ENCODE results near the gene USP5. TPM values are rescaled to one million over a fixed set of nuclear protein-coding genes. Genes with fewer than 3 reads are reported as not detected.

USP5 gene, protein sequence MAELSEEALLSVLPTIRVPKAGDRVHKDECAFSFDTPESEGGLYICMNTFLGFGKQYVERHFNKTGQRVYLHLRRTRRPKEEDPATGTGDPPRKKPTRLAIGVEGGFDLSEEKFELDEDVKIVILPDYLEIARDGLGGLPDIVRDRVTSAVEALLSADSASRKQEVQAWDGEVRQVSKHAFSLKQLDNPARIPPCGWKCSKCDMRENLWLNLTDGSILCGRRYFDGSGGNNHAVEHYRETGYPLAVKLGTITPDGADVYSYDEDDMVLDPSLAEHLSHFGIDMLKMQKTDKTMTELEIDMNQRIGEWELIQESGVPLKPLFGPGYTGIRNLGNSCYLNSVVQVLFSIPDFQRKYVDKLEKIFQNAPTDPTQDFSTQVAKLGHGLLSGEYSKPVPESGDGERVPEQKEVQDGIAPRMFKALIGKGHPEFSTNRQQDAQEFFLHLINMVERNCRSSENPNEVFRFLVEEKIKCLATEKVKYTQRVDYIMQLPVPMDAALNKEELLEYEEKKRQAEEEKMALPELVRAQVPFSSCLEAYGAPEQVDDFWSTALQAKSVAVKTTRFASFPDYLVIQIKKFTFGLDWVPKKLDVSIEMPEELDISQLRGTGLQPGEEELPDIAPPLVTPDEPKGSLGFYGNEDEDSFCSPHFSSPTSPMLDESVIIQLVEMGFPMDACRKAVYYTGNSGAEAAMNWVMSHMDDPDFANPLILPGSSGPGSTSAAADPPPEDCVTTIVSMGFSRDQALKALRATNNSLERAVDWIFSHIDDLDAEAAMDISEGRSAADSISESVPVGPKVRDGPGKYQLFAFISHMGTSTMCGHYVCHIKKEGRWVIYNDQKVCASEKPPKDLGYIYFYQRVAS
- total RNA-seq (126 and 135 TPM in 2 replicates), polyA plus RNA-seq (68.9 and 69.4 TPM in 2 replicates), polyA minus RNA-seq (116 TPM in 2 replicates), Bru-seq, nascent RNA (percentile 66 among the genes with signal in this experiment), BruChase-seq, experiment 1, labeled RNA remaining after a 6-hour chase (percentile 89 among the genes with signal in this experiment), BruChase-seq, experiment 2, labeled RNA remaining after a 2-hour chase (percentile 74 among the genes with signal in this experiment)
- 64.7 and 67.7 TPM in 2 replicates for polyA plus RNA-seq (2011; cell fraction: cytosol; rRNA removed)
- 125 and 135 TPM in 2 replicates for polyA plus RNA-seq (2011; cell fraction: nucleus; rRNA removed)
- polyA plus RNA-seq (2012): 85.0 and 92.6 TPM in 2 replicates
- polyA minus RNA-seq (2011; cell fraction: cytosol; rRNA and poly(A)+ RNA removed): 45.7 TPM
- polyA minus RNA-seq (2011; cell fraction: nucleus; rRNA and poly(A)+ RNA removed): 34.8 and 40.9 TPM in 2 replicates
- long read RNA-seq, transcript USP5-201 (20 exons, 3,181 nt): minor isoform, 10 of 243 reads
- long read RNA-seq, transcript USP5-202 (20 exons, 3,083 nt): major isoform, 180 of 243 reads
- long read RNA-seq, partial matches to known transcripts: 21 of 243 reads
- long read RNA-seq, other reads (novel, unspliced or antisense): 32 of 243 reads

DNA sequence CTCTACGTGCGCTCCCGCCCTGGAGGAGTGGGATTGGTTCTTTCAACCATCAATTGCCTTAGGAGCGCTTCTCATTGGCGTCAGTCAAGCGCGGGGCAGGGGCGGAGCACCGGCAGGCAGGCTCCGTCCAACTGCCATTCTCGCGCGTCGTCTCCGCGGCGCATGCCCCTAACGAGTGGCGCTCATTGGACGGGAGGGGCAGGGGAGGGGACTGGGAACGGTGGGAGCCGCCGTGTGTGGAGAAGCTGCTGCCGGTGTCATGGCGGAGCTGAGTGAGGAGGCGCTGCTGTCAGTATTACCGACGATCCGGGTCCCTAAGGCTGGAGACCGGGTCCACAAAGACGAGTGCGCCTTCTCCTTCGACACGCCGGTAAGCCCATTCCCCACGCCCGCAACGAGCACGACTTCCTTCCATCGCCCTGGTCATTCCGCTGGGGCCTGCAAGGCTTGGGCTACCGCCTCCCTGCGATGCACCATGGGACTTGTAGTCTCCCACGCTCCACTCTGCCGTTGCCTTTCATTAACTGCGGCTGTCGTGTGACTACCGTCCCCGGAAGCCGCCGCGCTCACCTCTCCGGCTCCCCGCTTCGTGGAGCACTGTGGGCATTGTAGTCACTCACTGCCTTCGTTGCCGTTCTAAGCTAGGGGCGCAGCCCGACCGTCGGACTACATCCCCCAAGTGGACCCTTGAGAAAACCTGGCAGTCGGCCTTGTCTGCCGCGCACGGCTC lies at the start of gene USP5:
Gene USP5 (plus strand): TSS at position 230 of the 730 bp plus-strand sequence. CDS start 30 bp downstream, at position 260.
- Histone ChIP-seq H3K9me3 (replicated peaks; ENCODE audit: control insufficient read depth, insufficient read depth, low read length) (no peaks in the 10 kb centered on the region), H3K36me3 (ENCODE audit: control insufficient read depth in 2 of 2, extremely low read depth in 1 of 2, insufficient read depth in 2 of 2, low read length in 2 of 2) (peaks cover 12 to 18% of the 10 kb centered on the region in 2 experiments), H3K27ac (ENCODE audit: insufficient read depth, low read depth, low read length) (peak within 1 kb of the TSS; percentile 33), H3K4me3 (replicated peaks in 1 of 3; ENCODE audit: insufficient read depth in 1 of 3, low read depth in 1 of 3, low read length in 3 of 3) (peak within 1 kb of the TSS; percentile 63 to 93 (median 76)), H2AFZ (ENCODE audit: low read depth, low read length) (peak within 1 kb of the TSS; percentile 56), H3K27me3 (ENCODE audit: control insufficient read depth in 2 of 2, insufficient read depth in 2 of 2, low read length in 2 of 2) (no peaks in the 10 kb centered on the region), H3K9ac (replicated peaks; ENCODE audit: extremely low read depth, insufficient read depth, low read length) (peak within 1 kb of the TSS; percentile 51), H4K20me1 (replicated peaks; ENCODE audit: control insufficient read depth, extremely low read depth, insufficient read depth, low read length) (no peaks in the 10 kb centered on the region), H3K79me2 (ENCODE audit: control insufficient read depth, insufficient read depth, low read length) (peaks cover 42% of the 10 kb centered on the region), H3K4me1 (ENCODE audit: control insufficient read depth, extremely low read depth, insufficient read depth, low read length) (peaks cover 24% of the 10 kb centered on the region), H3K9me1 (replicated peaks; ENCODE audit: control insufficient read depth, extremely low read depth, insufficient read depth, low read length) (no peaks in the 10 kb centered on the region), H3K4me2 (ENCODE audit: insufficient read depth, low read length) (peak within 1 kb of the TSS; percentile 85)
- CTCF ChIA-PET: interaction anchor here (0.8 to 4.6 kb wide), 16 partner anchors 9 to 232 kb away, joined by 3 to 30 read pairs (median 4); partner anchors contain the start of genes COPS7A, GNB3, MLF2 and SPSB2
- TF ChIP-seq POLR2AphosphoS5 (IDR thresholded peaks at IDR 0.05; ENCODE audit: insufficient read depth, low read depth, low read length): peak; percentile 63
- TF ChIP-seq, protein P1, sequence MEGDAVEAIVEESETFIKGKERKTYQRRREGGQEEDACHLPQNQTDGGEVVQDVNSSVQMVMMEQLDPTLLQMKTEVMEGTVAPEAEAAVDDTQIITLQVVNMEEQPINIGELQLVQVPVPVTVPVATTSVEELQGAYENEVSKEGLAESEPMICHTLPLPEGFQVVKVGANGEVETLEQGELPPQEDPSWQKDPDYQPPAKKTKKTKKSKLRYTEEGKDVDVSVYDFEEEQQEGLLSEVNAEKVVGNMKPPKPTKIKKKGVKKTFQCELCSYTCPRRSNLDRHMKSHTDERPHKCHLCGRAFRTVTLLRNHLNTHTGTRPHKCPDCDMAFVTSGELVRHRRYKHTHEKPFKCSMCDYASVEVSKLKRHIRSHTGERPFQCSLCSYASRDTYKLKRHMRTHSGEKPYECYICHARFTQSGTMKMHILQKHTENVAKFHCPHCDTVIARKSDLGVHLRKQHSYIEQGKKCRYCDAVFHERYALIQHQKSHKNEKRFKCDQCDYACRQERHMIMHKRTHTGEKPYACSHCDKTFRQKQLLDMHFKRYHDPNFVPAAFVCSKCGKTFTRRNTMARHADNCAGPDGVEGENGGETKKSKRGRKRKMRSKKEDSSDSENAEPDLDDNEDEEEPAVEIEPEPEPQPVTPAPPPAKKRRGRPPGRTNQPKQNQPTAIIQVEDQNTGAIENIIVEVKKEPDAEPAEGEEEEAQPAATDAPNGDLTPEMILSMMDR (IDR thresholded peaks at IDR 0.05; ENCODE audit: extremely low read depth in 1 of 2, insufficient read depth in 1 of 2, low read depth in 1 of 2, low read length in 2 of 2): no peak
- TF ChIP-seq, protein P2, sequence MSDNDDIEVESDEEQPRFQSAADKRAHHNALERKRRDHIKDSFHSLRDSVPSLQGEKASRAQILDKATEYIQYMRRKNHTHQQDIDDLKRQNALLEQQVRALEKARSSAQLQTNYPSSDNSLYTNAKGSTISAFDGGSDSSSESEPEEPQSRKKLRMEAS (IDR thresholded peaks at IDR 0.05; ENCODE audit: insufficient read depth, insufficient read length): no peak
- TF ChIP-seq EZH2 (IDR thresholded peaks at IDR 0.05; ENCODE audit: borderline replicate concordance, low read depth, low read length, severe bottlenecking): no peak
- TF ChIP-seq POLR2A (IDR thresholded peaks at IDR 0.05; ENCODE audit: low read depth, low read length): peak; percentile 54
- no peak for TF ChIP-seq MYC (IDR thresholded peaks at IDR 0.05; ENCODE audit: low read depth, low read length)
- TSS peak; percentile 57 for BruUV-seq (replicated peaks)
- FAIRE-seq (no peak), DNase-seq (ENCODE audit: low read depth, low spot score) (peak; percentile 100)
- POLR2A ChIA-PET: interaction anchor here (1.1 to 3.2 kb wide), 8 partner anchors 9 to 128 kb away, joined by 3 to 48 read pairs (median 6); partner anchors contain the start of genes COPS7A, MLF2, PTMS and SPSB2
- intact Hi-C loops (cut with micrococcal nuclease) (loop anchor here (1.0 to 2.0 kb wide), 4 partner anchors 16 to 189 kb away; partner anchors contain the start of genes ING4 and MLF2), dilution Hi-C loops (cut with MboI; ENCODE audit: extremely low pct_ligation_motif_present, low sequenced_read_pairs) (no loop called here)
